CD4-positive, alpha-beta T cell treated with Interleukin-17A for 4 hours (primary cell): ENCODE data around the gene AFF1.
"Not testable (repeated sequence)": the region's sequence is repeated elsewhere in the genome, so short reads cannot be mapped to it uniquely, and the experiment has no call there.

Experiments
- DNase-seq: peaks from one replicate; pipeline ENCODE4 v3.0.0-alpha.2; 2020; ENCODE audit warnings: mixed read lengths

AFF1 gene

DNA sequence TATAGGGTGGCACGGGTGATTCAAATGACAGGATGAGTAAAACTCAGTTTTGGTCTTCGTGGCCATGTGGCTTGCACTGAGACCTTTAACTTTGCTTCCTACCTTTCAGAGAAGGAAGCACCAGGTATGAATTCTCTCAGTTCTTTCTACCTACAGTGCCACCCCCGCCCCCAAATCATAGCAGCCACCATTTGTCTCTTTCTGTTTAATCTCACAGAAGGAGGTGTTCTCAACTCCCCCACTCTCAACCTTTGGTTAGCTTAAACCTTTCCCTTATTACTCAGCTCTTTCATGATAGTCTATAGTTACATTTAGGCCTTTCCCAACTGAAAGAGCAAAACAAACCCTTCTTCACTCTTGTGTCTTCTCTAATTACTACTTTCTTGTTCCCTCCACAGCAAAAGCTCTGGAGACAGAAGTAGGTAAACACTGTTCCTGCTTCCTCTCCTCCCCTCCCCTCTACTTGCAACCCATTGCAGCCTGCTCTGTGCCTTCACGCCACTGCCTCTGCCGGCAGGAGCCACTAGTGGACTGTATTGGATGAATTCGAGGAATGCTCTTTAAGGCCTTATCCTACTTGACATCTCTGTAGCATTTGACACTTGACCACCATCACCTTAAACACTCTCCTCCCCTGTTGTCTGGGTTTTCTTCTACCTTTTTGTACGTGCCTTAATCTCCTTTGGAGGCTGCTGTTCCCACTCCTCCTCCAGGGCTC, 123.7 kb downstream of the AFF1 start:
- DNase-seq, result peak; percentile 58

DNA sequence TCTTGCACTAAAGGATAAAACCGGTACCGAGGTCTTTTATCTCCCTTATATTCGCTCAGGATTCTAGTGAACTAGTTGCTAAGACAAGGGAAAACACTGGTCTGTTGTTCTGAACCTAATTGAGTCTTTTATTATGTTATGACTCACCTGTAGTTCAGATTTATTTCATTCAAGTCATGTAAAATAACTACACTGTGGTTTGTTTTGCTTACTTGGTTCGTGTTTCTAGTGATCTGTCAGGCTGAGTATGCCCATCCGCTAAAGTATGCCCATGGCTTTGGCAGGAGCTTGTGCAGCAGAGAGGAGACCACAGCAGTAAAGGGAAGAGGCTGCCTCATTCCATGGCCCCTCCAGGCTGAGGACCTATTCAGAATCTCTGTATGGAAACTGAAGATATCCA, 126.1 kb downstream of the AFF1 start:
- DNase-seq, result peak; percentile 18

DNA sequence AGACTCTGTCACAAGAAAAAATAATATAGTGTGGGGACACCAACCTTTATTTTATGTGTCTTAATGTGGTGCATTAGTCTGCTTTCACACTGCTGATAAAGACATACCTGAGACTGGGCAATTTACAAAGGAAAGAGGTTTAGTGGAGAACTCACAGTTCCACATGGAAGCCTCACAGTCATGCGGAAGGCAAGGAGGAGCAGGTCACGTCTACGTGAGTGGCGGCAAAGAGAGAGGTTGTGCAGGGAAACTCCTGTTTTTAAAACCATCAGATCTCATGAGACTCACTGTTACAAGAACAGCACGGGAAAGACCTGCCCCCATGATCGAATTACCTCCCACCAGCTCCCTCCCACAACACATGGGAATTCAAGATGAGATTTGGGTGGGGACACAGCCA, 130.2 kb downstream of the AFF1 start:
- no peak for DNase-seq

DNA sequence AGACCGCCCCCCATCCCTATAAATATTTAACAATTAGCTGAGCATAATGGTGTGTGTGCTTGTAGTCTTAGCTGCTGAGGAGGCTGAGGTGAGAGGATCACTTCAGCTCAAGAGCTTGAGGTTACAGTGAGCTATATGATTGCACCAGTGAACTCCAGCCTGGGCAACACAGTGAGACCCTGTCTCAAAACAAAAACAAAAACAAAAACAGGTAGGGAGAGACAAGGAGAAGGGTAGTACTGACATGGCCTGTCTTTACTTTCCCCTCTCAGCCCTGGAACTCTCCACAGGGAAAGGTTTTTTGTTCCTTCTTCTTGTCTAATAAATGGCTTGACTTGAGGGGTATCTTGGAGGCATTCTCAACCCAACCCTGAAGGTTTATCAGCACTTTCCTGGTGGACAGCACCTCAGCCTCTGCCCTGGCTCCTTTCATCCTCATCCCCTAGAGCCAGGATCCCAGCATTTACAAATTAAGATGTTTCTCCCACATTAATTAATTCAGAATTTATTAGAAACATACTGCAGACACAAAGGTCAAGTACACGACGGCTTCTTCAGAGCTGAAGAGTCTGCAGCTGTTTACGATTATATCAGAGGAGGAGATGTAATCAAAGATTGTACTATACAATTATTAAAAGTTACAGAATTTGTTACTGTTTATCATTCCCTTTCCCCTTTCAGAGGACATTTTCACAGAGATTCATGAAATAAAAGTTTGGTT, 131.8 kb downstream of the AFF1 start:
- no peak for DNase-seq

DNA sequence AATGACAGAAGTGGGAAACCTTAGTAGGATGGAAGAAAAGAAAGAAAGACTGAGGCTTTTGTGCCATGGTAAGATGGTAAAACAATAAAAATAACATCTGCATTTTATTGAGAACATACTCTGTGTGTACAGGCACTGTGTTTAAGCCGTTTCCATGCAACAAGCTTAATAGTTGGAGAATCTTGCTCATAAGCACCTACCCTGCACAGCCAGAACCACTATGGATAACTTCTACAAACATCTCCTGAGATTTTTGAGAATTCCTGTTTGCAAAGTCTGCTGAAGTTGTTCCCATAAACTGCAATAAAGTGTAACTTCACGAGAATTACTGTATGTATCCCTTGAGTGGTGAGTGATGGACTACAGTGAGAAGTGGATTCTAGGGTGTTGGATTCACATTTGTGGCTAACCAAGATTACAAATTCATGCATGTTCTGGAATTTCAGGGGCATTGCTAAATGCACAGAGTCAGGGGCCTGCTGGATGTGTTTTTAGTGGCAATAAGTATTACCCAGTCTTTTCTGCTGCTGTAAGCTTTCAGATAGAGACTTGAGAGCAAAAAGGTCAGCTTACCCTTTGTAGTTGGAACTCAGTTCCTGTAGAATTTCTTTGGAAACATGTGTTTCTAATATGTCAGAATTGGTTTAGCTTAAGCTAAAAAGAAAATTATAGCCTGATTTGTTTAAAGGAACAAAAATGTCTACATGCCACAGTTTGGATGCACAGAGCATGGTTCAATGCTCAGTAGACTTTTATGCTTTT, 132.5 kb downstream of the AFF1 start:
- no peak for DNase-seq

DNA sequence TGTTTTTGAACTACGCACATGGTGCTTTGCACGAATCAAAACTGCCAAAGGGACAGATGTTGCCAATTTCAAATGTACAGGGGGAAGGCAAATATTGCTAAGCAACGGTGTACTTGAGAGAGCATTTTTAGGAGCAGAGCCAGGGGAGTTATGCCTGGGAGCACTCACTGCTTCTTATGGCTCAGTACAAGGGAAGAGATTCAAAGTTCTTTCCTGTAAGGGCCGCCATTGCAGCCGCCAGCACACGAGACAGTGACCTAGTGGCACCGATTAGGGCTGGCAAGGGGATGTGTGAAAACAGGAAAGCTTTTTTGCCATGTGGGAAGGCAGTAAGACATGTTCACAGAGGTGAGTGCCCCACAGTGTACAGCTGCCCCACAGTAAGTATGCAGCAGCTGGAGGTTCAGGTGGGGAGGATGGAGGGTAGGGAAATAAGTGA, 133.8 kb downstream of the AFF1 start:
- no peak for DNase-seq

DNA sequence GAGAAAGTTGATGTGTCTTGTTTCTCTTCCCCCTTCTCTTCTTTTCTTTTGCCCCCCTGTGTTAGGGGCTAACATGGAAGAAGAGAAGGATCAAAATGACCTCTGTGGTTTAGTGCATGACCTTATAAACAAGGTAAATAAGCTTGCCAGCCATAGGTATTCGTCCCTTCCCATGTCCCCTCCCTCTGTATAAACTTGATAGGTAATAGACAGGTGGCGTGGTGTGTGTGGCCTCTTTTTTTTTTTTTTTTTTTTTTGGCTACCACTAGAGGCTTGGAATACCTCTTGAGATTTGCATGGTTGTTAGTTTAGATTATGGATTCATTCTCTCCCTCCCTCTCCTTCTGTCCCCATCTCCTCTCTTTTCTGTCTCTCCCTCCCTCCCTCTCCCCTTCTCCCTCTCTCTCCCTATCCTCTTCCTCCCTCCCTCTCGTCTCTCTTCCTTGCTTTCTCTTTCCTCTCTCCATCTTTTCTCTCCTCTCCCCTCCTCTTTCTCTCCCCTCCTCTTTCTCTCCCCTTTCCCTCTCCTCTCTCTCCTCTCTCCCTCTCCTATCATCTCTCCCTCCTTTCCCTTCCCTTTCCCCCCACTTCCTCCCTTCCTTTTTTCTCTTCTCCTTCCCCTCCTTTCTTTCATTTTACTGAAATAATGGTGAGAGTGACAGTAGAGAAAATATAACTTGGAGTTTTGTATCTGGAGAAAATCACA, 134.4 kb downstream of the AFF1 start:
- no peak for DNase-seq

DNA sequence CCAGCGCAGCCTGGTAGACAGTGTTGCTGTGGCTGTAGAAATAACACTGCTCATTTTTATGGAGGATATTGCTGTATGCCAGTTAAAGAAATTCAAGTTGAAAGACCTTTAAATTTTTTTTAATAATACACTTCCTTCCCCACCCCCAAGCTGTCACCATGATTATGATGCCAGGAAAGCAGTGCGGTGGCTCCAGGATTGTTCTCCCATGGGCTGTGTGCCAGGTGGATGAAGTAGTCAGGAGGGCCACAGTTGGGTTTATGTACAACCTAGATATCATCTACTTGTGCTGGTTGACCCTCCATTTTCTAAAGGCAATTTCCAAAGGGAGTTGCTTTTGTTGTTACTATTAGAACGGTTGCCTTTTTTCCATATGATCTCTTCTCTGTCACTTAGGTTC, 136.6 kb downstream of the AFF1 start:
- DNase-seq, result no peak

DNA sequence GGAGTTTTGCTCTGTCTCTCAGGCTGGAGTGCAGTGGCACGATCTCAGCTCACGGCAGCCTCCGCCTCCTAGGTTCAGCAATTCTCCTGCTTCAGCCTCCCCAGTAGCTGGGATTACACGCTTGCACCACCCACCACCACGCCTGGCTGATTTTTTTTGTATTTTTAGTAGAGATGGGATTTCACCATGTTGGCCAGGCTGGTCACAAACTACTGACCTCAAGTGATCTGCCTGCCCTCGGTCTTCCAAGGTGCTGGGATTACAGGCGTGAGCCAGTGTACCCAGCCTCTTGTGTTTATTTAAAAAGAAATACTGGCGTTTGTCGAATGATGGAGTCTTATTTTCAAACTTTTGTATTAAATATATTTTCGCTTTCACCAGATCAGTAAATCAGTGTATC, 137.7 kb downstream of the AFF1 start:
- not testable (repeated sequence) for DNase-seq

DNA sequence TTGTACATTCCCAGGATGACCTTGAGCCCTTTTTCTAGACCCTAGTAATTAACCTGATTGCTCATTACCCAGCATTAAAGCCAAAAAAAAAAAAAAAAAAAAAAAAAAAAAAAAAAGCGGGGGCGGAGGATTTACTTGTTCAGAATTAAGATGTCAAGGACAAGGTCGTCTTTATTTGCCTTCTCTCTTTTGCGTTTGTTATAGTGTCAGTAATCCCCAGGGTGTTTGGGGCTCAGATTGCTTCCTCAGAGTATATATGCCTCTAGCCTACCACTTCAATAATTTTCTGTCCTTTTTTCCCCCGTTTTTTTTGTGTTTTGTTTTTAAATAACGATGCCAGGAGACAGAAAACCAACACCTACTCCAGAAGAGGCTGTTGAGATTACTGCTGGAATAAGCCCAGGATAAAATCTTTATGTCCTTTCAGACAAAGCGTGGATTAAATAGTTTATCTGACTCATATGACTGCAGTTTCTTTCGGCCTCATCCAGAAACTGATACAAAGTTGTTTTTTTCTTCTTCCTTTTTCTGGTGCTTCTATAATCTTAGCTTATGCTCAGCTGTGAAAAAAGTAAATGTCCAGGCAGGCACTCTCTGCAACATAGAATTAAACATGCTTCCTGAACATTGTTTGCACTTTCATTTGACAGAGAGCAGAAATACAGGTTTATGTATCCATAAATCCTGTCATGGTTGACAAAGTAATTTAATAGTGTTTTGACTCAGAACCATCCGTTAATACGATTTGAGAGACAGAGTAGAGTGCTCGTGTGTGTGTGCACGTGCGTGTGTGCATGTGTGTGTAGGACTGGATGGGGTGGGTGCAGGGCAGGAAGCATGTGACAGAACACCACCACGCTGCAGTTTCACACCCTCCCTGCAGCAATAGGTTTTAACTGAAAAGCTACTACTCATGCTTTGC, 138.6 kb downstream of the AFF1 start:
- peak; percentile 70 for DNase-seq

DNA sequence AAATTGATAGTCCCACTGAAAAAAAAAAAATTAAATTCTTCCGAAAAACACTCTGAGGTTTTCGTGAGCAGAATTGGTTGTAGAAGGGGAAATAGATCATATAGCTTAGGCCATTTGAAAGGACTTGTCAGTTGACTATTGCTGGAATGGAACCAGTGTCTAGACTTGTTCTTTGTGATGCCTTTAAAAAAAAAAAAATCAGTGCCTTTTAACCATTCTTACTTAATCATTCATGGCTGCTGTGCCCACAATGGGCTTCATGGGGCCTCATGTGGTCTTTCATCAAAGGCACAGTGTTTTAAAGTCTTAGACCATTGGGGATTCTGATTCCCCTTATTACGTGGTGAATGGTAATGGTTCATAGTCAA, 139.3 kb downstream of the AFF1 start:
- DNase-seq, result no peak

DNA sequence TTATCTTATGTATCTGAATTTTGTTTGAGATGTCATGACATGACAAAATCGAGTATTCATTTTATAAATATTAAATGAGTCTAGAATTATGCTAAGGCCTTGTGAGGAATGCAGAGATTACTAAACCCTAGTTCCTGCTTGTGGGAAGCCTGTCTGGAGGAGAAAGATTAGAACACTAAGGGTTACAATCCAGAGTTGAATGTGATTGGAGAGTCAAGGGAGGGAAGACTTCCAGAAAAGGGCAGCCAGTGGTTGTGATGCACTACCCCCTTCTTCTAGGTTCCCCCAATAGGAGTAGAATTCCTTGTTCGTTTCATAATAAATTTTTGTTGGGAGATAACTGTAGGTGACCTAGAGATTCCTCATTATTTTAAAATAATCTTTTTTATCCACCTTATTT, 141.1 kb downstream of the AFF1 start:
- no peak for DNase-seq

DNA sequence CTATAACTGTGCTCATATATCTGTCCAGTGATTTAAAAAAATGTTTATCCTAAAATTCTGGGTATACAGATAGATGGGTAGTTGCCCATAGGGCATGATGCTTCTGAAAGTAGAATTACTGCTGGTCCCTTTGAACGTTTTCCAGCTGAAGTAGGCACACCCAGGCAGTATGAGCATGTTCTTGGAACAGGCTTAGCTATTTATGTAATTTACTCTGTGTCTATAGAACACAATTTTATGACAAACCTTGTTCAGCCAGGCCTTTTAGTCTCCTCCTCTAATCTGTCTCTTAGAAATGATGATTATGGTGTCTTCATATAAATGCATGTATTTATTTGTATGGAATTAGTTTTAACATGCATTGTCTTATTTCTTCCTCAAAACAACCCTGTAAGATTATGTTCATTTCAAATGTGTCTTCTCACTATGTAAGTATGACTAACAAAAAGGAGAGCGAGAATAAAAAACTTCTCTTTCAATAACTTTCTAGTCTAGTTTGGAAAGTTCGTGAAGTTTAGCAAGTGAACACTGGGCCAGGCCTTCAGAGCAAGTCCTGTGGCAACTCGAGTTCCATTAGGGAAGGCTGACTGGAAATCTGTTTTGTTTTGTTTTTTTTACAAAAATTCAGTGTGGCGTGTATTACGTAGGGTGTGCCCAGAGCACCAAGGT, 142.0 kb downstream of the AFF1 start:
- DNase-seq, result no peak

DNA sequence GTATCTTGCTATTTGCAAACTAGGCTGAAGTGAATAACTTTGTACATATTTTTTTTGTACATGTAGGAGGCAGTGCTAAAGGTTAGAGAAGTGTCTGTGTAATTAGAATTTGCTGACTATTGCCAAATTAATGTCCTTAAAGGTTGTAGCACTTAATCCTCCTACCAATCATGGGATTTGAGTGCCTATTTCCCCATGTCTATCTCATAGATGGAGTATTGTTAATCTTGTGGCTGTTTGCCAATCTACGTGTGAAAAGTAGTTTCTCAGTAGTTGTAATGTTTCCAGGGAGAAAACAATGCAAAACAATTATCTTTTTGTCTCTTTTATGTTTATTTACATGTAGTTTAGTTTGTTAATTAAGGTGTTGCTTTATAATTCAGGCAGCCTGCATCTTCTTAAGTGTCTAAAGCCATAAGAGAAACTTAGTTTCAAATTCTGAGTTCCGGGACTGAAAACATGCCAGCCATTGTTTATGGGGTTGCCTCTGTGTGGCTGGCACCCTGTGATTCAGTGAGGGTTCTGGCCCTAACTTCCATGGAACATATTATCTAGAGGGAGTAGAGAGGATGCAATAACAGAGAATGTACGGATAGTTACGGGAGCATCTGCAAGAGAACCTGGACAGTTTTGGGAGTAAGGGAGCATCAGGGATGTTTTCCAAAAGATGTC, 143.2 kb downstream of the AFF1 start:
- no peak for DNase-seq

DNA sequence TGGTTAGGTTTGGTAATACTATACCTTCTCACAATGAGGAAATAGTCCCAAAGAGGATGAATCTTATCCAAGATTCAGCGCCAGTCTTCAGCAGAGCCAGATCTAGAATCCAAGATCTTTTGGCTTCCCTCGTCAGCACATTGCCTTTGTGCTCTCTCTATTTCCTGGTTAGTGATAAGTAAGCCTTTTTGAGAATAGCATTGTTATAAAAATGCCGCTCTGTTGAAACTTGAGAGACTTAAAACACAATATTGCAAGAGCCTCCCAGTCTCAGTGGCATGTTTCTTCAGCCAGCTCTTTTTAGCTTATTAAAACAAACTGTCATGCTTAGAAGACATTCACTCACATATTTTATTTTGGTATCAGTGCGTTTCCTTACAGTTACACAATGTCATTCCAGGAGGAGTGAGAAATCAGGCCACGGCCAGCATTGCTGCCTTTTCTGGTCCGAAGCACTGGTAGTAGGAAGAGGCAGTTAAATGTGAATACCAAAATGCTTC, 144.2 kb downstream of the AFF1 start:
- no peak for DNase-seq

DNA sequence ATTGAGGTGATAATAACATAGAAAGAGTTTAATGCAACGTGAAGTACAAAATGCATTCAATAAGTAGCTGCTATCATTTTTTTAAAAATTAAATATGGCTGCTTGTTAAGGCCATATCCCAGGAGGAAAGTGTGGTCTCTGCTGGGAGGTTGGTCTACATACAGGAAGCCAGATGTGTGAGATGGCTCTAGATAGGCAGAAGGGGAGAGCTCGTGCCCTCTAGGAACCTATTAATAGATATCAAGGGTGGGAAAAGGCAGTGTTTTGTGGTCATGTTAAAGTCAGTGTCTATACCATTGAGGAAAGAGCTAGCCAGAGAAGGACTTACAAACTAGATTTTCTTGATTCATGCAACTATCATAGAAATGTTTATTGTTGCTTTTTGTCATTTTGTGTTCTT, 145.2 kb downstream of the AFF1 start:
- DNase-seq, result no peak

DNA sequence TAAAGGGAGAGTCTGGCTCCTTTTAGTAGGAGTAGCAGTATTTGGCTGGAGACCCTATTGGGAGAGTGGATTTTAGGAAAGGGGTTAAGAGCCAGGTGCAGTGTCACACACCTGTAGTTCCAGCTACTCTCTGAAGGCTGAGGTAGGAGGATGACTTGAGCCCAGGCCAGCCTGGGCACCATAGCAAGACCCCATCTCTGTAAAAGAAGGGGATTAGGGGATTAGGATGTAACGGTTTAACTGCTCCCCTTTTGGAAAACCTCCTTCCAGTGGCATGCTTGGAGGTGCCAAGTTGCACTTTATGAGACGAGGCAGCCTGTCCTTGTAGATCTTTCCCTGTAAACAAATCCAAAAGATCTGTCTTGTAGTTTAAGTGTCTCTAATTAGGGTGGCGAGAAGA, 145.7 kb downstream of the AFF1 start:
- DNase-seq, result no peak

DNA sequence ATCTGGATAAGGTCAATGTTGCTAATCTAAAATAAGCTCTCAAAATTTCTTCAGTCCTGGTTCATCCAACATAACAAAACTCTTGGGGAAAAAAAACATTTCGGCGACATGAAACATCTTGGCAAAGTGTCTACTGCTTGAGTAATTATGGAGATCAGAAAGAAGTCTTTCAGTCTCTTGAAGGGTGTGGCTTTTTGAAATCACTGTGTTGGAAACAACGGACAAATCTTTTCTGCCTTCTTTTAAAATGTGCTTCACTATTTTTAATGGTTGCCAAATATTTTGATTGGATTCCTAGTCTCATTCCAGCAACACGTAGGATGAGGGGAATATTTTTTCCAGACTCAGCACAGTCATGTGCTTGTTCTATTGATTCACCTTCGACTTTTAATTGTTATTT, 147.0 kb downstream of the AFF1 start:
- DNase-seq, result no peak

DNA sequence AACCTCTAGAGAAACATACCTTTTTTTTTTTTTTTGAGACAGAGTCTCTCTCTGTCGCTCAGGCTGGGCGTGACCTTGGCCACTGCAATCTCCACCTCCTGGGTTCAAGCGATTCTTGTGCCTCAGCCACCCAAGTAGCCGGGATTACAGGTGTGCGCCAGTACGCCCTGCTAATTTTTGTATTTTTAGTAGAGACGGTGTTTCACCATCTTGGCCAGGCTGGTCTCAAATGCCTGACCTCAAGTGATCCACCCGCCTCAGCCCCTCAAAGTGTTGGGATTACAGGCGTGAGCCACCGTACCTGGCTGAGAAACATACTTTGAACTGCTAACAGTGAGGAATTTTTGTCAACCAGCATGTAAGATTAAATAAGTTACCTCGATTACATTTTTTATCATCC, 150.9 kb downstream of the AFF1 start:
- DNase-seq, result not testable (repeated sequence)

DNA sequence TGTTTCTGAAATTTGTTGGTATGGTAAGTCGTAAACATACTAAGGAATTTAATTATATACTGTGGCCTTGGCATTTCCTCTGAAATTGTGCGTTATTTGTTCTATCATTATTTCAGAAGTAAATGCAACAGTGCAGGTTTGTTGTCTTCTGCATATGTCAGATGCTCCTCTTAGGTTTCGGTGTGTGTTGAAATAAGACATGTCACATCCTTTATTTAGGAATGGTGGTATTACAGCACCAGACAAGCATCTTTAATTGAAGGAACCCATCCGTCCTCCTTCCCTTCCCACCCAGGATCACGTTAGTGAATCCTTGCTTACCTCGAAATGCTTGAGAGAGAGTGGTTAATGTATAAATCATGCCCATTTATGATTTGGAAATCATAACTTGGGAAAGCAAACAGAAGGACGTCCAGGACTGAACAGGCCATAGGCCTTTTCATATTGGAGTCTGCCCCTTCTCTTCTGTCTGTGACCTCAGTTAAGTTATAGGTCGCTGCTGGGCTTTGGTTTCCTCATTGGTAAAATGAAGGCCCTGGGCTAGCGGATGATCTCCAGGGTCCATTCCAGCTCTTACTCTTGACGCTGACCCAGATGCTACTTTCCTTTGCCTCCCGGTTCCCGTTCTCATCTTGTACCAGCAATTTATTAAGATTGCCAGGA, 151.5 kb downstream of the AFF1 start:
- no peak for DNase-seq
